GM19025 (cell line): ENCODE measurements around the gene PRRC2A.

Experiments
- ATAC-seq: cut with Tn5 transposase; IDR thresholded peaks from one replicate; pipeline ENCODE4 v1.9.1; 2021; ENCODE audit warnings: mild to moderate bottlenecking, low read depth, moderate library complexity; ENCODE audit not compliant: unreplicated experiment

PRRC2A gene

GRCh38 chr6:31643818-31644454 lies 23.4 kb downstream of the PRRC2A start:
- no peak for ATAC-seq

- no peak for ATAC-seq
Measured at GRCh38 chr6:31645325-31645724, 24.8 kb downstream of the PRRC2A start.

GRCh38 chr6:31651602-31652191 lies 31.2 kb downstream of the PRRC2A start:
- ATAC-seq: peak; percentile 20

- peak; percentile 50 for ATAC-seq
Measured at GRCh38 chr6:31652925-31653724, 32.6 kb downstream of the PRRC2A start.

GRCh38 chr6:31654574-31655348 lies 34.2 kb downstream of the PRRC2A start:
- ATAC-seq: no peak

- no peak for ATAC-seq
Measured at GRCh38 chr6:31655349-31656237, 35.1 kb downstream of the PRRC2A start, which contains the start of gene APOM. Gene APOM (plus strand): TSS chr6:31655894. CDS start chr6:31655967, 73 bp downstream.

GRCh38 chr6:31657406-31658157 lies 37.1 kb downstream of the PRRC2A start:
- no peak for ATAC-seq

- ATAC-seq: no peak
Measured at GRCh38 chr6:31658158-31658688, 37.7 kb downstream of the PRRC2A start.

GRCh38 chr6:31658983-31659648 lies 38.6 kb downstream of the PRRC2A start:
- no peak for ATAC-seq

- no peak for ATAC-seq
Measured at GRCh38 chr6:31659649-31660380, 39.3 kb downstream of the PRRC2A start.

GRCh38 chr6:31660381-31661261 lies 40.1 kb downstream of the PRRC2A start, which contains the start of gene C6orf47:
Gene C6orf47 (minus strand): TSS chr6:31660778. CDS start chr6:31659947, 831 bp downstream.
- ATAC-seq: peak; percentile 60

- no peak for ATAC-seq
Measured at GRCh38 chr6:31661262-31662123, 41.0 kb downstream of the PRRC2A start.

GRCh38 chr6:31662124-31662723 lies 41.7 kb downstream of the PRRC2A start:
- ATAC-seq: no peak

- ATAC-seq: no peak
Measured at GRCh38 chr6:31663126-31663960, 42.8 kb downstream of the PRRC2A start.
